DND-41 (cell line): Measurements from ENCODE around the gene KIFAP3.

ENCODE experiments used
- EZH2 ChIP-seq: IDR thresholded peaks from 3 replicates; pipeline ENCODE4 v1.6.1; 2012; ENCODE audit warnings: borderline replicate concordance, low read depth, mild to moderate bottlenecking, moderate library complexity, low read length, inconsistent platforms; ENCODE audit not compliant: severe bottlenecking
- TF ChIP-seq, protein P1 (sequence below): IDR thresholded peaks from 2 replicates; pipeline ENCODE4 v1.5.1; 2012; ENCODE audit warnings: borderline replicate concordance, low read length, moderate library complexity, mild to moderate bottlenecking; ENCODE audit not compliant: poor library complexity, severe bottlenecking; ENCODE audit errors: extremely low read depth

GRCh38 chr1:169949139-169949538, 125.4 kb downstream of the KIFAP3 start:
- TF ChIP-seq, protein P1, sequence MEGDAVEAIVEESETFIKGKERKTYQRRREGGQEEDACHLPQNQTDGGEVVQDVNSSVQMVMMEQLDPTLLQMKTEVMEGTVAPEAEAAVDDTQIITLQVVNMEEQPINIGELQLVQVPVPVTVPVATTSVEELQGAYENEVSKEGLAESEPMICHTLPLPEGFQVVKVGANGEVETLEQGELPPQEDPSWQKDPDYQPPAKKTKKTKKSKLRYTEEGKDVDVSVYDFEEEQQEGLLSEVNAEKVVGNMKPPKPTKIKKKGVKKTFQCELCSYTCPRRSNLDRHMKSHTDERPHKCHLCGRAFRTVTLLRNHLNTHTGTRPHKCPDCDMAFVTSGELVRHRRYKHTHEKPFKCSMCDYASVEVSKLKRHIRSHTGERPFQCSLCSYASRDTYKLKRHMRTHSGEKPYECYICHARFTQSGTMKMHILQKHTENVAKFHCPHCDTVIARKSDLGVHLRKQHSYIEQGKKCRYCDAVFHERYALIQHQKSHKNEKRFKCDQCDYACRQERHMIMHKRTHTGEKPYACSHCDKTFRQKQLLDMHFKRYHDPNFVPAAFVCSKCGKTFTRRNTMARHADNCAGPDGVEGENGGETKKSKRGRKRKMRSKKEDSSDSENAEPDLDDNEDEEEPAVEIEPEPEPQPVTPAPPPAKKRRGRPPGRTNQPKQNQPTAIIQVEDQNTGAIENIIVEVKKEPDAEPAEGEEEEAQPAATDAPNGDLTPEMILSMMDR = no peak
- no peak for TF ChIP-seq EZH2
